Measurements from ENCODE around the gene LDLR.
"Not testable (repeated sequence)": the region's sequence is repeated elsewhere in the genome, so short reads cannot be mapped to it uniquely, and the experiment has no call there.

Gene LDLR

DNA sequence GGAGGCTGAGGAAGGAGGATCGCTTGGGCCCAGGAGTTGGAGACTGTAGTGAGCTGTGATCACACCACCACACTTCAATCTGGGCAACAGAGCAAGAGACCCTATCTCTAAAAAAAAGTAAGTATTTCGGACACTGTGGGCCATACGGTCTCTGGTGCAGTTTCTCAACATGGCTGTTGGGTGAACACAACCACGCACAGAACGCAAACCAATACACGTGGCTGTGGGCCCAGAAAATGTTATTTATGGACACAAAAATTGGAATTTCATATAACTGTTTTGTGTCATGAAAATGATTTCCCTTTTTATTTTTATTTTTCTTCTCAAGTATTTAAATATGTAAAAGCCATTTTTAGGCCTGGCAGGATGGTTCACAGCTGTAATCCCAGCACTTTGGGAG, 19.5 kb downstream of the LDLR start:
- no peak for DNase-seq

DNA sequence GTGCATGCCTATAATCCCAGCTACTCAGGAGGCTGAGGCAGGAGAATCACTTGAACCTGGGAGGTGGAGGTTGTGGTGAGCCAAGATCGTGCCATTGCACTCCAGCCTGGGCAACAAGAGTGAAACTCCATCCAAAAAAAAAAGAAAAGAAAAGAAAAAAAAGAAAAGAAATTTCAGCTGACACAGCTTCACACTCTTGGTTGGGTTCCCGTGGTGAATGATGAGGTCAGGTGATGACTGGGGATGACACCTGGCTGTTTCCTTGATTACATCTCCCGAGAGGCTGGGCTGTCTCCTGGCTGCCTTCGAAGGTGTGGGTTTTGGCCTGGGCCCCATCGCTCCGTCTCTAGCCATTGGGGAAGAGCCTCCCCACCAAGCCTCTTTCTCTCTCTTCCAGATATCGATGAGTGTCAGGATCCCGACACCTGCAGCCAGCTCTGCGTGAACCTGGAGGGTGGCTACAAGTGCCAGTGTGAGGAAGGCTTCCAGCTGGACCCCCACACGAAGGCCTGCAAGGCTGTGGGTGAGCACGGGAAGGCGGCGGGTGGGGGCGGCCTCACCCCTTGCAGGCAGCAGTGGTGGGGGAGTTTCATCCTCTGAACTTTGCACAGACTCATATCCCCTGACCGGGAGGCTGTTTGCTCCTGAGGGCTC, 22.0 kb downstream of the LDLR start:
- no peak for DNase-seq

GRCh38 chr19:11111771-11112144, 22.5 kb downstream of the LDLR start:
- no peak for DNase-seq

DNA sequence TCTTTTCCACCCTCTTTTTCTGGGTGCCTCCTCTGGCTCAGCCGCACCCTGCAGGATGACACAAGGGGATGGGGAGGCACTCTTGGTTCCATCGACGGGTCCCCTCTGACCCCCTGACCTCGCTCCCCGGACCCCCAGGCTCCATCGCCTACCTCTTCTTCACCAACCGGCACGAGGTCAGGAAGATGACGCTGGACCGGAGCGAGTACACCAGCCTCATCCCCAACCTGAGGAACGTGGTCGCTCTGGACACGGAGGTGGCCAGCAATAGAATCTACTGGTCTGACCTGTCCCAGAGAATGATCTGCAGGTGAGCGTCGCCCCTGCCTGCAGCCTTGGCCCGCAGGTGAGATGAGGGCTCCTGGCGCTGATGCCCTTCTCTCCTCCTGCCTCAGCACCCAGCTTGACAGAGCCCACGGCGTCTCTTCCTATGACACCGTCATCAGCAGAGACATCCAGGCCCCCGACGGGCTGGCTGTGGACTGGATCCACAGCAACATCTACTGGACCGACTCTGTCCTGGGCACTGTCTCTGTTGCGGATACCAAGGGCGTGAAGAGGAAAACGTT, 24.0 kb downstream of the LDLR start:
- no peak for DNase-seq

- DNase-seq = no peak
Observed at GRCh38 chr19:11115042-11115441, 25.8 kb downstream of the LDLR start.

DNA sequence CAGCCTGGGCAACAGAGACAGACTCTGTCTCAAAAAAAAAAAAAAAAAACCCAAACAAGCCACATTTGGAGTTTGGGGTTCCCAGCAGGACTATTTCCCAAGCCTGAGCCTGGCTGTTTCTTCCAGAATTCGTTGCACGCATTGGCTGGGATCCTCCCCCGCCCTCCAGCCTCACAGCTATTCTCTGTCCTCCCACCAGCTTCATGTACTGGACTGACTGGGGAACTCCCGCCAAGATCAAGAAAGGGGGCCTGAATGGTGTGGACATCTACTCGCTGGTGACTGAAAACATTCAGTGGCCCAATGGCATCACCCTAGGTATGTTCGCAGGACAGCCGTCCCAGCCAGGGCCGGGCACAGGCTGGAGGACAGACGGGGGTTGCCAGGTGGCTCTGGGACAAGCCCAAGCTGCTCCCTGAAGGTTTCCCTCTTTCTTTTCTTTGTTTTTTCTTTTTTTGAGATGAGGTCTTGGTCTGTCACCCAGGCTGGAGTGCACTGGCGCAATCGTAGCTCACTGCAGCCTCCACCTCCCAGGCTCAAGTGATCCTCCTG, 26.7 kb downstream of the LDLR start:
- DNase-seq = no peak

GRCh38 chr19:11116507-11116906, 27.2 kb downstream of the LDLR start:
- DNase-seq = no peak

- DNase-seq = not testable (repeated sequence)
Observed at GRCh38 chr19:11121963-11122362, 32.7 kb downstream of the LDLR start.

DNA sequence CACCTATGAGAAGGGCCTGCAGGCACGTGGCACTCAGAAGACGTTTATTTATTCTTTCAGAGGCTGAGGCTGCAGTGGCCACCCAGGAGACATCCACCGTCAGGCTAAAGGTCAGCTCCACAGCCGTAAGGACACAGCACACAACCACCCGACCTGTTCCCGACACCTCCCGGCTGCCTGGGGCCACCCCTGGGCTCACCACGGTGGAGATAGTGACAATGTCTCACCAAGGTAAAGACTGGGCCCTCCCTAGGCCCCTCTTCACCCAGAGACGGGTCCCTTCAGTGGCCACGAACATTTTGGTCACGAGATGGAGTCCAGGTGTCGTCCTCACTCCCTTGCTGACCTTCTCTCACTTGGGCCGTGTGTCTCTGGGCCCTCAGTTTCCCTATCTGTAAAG, 33.9 kb downstream of the LDLR start:
- DNase-seq = no peak

DNA sequence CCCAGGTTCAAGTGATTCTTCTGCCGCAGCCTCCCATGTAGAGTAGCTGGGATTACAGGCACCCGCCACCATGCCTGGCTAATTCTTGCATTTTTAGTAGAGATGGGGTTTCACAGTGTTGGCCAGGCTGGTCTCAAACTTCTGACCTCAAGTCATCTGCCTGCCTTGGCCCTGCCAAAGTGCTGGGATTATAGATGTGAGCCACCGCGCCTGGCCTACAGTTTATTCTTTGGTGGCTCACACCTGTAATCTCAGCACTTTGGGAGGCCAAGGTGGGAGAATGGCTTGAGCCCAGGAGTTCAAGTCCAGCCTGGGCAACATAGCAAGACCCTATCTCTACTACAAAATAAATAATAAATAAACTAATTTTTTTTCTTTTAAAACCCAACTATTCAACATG, 34.9 kb downstream of the LDLR start:
- not testable (repeated sequence) for DNase-seq

DNA sequence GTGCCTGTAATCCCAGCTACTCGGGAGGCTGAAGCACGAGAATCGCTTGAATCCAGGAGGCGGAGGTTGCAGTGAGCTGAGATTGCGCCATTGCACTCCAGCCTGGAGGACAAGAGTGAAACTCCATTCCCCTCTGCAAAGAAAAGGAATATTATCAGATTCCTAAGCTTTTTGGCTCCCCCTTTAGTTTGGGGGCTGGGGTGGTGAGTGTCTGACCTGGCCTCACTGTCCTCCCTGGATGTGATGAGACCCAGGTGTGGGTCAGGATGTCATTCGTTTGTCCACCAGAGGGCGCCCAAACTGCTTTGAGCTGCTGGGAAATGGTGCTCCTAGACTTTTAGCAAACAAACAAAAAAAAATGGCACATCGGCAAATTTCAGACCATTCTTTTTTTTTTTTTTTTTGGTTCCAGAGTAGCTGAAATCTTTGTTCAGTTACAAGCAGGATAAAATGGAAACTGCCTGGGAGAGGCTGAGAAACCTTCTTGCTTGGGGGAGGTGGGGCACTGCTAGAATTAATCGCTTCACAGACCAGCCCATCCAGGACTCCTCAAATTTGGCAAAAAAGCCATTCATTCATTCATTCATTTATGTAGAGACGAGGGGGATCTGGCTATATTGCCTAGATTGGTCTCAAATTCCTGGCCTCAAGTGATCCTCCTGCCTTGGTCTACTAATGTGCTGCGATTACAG, 36.9 kb downstream of the LDLR start:
- DNase-seq = peak; percentile 75

DNA sequence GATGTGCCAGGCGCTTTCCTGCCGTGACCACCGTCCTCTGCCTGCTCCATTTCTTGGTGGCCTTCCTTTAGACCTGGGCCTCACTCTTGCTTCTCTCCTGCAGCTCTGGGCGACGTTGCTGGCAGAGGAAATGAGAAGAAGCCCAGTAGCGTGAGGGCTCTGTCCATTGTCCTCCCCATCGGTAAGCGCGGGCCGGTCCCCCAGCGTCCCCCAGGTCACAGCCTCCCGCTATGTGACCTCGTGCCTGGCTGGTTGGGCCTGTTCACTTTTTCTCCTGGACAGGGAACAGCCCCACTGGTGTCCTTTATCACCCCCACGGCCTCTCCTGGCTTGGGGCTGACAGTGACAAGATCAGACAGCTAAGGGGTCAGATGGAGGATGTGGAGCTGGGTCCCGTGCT, 38.6 kb downstream of the LDLR start:
- DNase-seq = no peak

DNA sequence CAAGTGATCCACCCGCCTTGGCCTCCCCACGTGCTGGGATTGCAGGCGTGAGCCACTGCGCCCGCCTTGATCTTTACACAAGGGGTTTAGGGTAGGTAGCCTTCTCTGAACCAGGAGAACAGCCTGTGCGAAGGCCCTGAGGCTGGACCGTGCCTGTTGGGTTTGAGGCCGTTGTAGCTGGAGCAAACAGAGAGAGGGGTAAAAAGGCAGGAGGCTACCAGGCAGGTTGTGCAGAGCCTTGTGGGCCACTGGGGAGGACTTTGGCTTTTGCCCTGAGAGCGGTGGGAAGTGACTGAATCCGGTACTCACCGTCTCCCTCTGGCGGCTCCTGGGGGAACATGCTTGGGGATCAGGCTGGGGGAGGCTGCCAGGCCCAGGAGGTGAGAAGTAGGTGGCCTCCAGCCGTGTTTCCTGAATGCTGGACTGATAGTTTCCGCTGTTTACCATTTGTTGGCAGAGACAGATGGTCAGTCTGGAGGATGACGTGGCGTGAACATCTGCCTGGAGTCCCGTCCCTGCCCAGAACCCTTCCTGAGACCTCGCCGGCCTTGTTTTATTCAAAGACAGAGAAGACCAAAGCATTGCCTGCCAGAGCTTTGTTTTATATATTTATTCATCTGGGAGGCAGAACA, 41.7 kb downstream of the LDLR start:
- peak; percentile 76 for DNase-seq

DNA sequence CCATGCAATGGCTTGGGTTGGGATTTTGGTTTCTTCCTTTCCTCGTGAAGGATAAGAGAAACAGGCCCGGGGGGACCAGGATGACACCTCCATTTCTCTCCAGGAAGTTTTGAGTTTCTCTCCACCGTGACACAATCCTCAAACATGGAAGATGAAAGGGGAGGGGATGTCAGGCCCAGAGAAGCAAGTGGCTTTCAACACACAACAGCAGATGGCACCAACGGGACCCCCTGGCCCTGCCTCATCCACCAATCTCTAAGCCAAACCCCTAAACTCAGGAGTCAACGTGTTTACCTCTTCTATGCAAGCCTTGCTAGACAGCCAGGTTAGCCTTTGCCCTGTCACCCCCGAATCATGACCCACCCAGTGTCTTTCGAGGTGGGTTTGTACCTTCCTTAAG, 42.2 kb downstream of the LDLR start:
- DNase-seq = no peak

DNA sequence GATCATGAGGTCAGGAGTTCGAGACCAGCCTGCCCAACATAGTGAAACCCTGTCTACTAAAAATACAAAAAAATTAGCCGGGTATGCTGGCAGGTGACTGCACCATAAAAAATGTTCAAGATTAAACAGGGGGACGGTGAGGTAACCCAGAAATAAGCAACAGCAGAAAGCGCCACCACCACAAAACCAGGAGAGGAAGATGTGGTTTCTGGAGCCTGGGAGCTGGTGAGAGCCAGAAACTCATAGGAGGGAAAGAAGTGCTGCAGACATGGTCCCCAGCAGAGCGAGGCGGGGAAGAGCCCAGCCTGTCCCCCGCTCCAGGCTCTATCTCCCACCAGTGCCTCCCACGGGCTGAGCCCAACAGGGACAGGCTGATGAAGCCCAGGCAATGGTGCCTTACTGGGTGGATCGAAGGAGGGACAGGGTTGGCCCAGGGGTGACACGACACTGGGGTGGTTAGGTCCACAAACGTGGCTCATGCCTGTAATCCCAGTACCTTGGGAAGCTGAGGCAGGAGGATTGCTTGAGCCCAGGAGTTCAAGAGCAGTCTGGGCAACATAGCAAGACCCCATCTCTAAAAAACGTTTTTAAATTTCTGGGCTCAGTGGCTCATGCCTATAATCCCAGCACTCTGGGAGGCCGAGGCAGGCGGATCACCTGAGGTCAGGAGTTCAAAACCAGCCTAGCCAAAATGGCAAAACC, 47.3 kb downstream of the LDLR start:
- DNase-seq = no peak

- peak; percentile 58 for DNase-seq
Observed at GRCh38 chr19:11137542-11138384, 48.5 kb downstream of the LDLR start.

- DNase-seq = no peak
Observed at GRCh38 chr19:11138601-11139300, 49.5 kb downstream of the LDLR start.

- not testable (repeated sequence) for DNase-seq
Observed at GRCh38 chr19:11140023-11140538, 50.8 kb downstream of the LDLR start.

DNA sequence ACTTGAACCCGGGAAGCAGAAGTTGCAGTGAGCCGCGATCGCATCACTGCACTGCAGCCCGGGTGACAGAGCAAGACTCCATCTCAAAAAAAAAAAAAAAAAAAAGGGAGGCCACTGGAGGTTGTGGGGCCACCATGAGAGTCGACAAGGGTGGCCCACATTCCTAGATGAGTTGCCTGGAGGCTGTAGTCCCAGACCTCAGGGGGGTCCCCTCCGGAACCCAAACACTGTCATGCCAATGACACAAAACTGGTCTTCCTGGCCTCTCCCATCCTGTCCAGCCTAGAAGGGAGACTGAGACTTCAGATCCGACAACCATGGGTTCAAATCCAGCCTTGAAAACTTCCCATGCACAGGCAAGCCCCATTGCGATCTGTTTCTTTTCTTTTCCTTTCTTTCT, 51.6 kb downstream of the LDLR start:
- DNase-seq = no peak

DNA sequence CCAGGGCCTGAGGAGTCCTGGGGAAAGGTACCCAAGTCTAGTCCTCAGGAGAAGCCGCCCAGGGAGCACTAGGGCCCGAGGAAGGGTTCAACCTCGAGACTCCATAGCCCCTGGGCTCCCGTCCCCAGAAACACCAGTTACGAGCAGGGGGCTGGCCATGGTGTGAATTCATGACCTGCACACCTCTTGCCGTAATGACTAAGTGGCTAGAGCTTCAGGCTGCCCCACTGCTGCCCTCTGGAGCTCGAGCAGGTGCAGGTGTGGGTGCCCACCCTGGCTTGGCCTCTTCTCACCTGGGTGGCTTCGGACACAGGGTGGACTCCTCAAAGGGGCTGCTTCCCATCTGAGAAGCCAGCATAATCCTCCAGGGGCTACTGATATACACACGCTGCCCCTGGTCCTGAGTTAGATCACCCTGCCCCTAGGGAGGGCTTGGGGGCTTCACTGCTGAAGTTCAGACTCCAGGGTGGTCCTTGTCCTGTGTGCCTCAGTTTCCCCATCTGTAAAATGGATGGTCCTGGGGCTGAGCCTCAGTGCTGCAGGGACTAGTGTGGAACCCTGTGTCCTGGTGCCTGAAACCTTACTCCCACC, 52.8 kb downstream of the LDLR start:
- no peak for DNase-seq
